ENCODE measurements around the gene RALGAPA1.

DNA sequence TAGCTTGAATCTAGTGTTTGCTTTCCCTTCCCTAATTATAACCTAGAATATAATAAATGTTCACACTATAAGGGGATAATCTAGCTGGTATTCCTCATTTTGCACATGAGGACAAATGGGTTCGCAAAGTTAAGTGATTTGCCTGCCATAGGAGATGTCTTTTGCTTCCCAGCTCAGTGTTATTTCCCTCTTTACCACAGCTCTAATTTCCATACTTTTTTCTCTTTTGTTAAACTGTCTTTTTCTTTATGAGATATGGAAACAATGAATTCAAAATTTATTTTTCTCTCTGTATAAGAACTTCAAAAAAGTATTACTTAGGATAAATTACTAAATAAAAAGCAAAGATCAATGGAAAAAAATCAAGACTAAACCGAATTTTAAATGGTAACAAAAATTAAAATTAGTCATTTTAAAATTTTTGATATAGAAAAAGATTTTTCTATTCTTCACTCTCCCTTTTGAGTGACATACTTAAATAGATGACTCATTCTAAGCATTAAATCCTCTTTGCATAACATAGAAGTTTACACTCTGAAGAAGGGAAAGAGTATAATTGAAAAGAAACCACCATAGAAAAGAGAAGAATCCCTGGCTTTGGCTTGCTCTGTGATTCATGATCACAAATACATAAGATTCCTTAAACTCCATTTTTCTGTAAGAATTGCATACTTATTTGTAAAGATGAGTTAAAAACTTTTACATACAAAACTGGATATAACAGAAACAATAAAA is 177.9 kb downstream of the RALGAPA1 start:
- TF ChIP-seq, protein P1, sequence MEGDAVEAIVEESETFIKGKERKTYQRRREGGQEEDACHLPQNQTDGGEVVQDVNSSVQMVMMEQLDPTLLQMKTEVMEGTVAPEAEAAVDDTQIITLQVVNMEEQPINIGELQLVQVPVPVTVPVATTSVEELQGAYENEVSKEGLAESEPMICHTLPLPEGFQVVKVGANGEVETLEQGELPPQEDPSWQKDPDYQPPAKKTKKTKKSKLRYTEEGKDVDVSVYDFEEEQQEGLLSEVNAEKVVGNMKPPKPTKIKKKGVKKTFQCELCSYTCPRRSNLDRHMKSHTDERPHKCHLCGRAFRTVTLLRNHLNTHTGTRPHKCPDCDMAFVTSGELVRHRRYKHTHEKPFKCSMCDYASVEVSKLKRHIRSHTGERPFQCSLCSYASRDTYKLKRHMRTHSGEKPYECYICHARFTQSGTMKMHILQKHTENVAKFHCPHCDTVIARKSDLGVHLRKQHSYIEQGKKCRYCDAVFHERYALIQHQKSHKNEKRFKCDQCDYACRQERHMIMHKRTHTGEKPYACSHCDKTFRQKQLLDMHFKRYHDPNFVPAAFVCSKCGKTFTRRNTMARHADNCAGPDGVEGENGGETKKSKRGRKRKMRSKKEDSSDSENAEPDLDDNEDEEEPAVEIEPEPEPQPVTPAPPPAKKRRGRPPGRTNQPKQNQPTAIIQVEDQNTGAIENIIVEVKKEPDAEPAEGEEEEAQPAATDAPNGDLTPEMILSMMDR (IDR thresholded peaks at IDR 0.05) = no peak
- TF ChIP-seq GABPB1 (CRISPR knock-in tag; IDR thresholded peaks at IDR 0.05) (no peak), JUN (CRISPR knock-in tag; IDR thresholded peaks at IDR 0.05) (no peak), ATF1 (CRISPR knock-in tag; IDR thresholded peaks at IDR 0.05) (no peak), SP1 (CRISPR knock-in tag; conservative IDR thresholded peaks at IDR 0.05) (no peak), SMAD4 (CRISPR knock-in tag; IDR thresholded peaks at IDR 0.05) (no peak), TP53 (CRISPR knock-in tag; IDR thresholded peaks at IDR 0.05) (no peak), SOX15 (CRISPR knock-in tag; IDR thresholded peaks at IDR 0.05) (no peak)
- TF ChIP-seq, protein P2, sequence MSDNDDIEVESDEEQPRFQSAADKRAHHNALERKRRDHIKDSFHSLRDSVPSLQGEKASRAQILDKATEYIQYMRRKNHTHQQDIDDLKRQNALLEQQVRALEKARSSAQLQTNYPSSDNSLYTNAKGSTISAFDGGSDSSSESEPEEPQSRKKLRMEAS (CRISPR knock-in tag; IDR thresholded peaks at IDR 0.05) = no peak
- TF ChIP-seq, protein P3, sequence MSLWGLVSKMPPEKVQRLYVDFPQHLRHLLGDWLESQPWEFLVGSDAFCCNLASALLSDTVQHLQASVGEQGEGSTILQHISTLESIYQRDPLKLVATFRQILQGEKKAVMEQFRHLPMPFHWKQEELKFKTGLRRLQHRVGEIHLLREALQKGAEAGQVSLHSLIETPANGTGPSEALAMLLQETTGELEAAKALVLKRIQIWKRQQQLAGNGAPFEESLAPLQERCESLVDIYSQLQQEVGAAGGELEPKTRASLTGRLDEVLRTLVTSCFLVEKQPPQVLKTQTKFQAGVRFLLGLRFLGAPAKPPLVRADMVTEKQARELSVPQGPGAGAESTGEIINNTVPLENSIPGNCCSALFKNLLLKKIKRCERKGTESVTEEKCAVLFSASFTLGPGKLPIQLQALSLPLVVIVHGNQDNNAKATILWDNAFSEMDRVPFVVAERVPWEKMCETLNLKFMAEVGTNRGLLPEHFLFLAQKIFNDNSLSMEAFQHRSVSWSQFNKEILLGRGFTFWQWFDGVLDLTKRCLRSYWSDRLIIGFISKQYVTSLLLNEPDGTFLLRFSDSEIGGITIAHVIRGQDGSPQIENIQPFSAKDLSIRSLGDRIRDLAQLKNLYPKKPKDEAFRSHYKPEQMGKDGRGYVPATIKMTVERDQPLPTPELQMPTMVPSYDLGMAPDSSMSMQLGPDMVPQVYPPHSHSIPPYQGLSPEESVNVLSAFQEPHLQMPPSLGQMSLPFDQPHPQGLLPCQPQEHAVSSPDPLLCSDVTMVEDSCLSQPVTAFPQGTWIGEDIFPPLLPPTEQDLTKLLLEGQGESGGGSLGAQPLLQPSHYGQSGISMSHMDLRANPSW (CRISPR knock-in tag; conservative IDR thresholded peaks at IDR 0.05; ENCODE audit: low read depth) = no peak
- TF ChIP-seq, protein P4, sequence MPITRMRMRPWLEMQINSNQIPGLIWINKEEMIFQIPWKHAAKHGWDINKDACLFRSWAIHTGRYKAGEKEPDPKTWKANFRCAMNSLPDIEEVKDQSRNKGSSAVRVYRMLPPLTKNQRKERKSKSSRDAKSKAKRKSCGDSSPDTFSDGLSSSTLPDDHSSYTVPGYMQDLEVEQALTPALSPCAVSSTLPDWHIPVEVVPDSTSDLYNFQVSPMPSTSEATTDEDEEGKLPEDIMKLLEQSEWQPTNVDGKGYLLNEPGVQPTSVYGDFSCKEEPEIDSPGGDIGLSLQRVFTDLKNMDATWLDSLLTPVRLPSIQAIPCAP (CRISPR knock-in tag; IDR thresholded peaks at IDR 0.05) = no peak

Data from WTC11 (cell line).